Right lobe of liver (tissue), 4 donors: ENCODE results near the gene NRXN3.

Experiments
- CTCF ChIP-seq, 4 donors: fragments of 200-600 bp in 3 of 4; fragments of 450-650 bp in 1 of 4; IDR thresholded peaks; one replicate each; pipeline versions ENCODE4 v1.5.1 to v1.8.0; 2016 to 2022; ENCODE audit warnings: antibody characterized with exemption in 4 of 4, mild to moderate bottlenecking in 2 of 4
- POLR2A ChIP-seq: fragments of 450-650 bp; IDR thresholded peaks from one replicate; pipeline ENCODE4 v1.6.1; 2017; ENCODE audit warnings: antibody characterized with exemption, mild to moderate bottlenecking
- donor health status: DM: no; HTN: no; CAD: no.
- donor health status: DM: no; HTN: no; CAD: no.
- donor health status: DM: no; HTN: yes; CAD: no.

- TF ChIP-seq CTCF (IDR thresholded peaks at IDR 0.05) = no peak
- TF ChIP-seq POLR2A = no peak
Observed at GRCh38 chr14:79395061-79395460, 1224.9 kb downstream of the NRXN3 start.
